ENCODE measurements around the gene SPG11.

Gene SPG11

DNA sequence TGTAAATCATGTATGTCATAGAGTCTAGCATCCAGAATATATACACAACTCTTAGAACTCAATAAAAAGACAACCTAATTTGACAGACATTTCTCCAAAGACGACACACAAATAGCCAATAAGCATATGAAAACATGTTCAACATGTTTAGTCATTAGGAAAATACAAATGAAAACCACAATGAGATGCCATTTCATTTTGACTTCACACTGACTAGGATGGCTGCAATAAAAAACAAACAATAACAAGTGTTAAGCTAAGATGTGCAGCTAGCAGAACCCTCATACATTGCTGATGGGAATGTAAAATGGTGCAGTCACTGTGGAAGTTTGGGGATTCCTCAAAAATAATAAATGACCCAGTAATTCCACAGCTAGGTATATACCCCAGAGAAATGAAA is 16.4 kb downstream of the SPG11 start:
- Histone ChIP-seq H3K27ac (ENCODE audit: low read length) (no peak overlapping the region), H3K27me3 (ENCODE audit: low read depth, low read length) (no peaks in the 10 kb centered on the region), H3K9me3 (ENCODE audit: insufficient read depth, low read length) (no peaks in the 10 kb centered on the region), H3K4me2 (ENCODE audit: low read length) (no peak overlapping the region), H4K20me1 (ENCODE audit: insufficient read depth, low read length) (peaks cover 11% of the 10 kb centered on the region; the same call in 1 of the 2 replicates), H3K9ac (ENCODE audit: low read length) (no peak overlapping the region), H3K36me3 (replicated peaks; ENCODE audit: low read depth, low read length) (peaks cover 37% of the 10 kb centered on the region), H3K4me1 (ENCODE audit: low read length) (peaks cover 6% of the 10 kb centered on the region; the same call in 1 of the 2 replicates), H3K4me3 (ENCODE audit: low read length) (no peak overlapping the region), H3K79me2 (ENCODE audit: low read length) (peaks cover 17% of the 10 kb centered on the region), H2AFZ (ENCODE audit: low read depth, low read length) (no peak overlapping the region)
- TF ChIP-seq EZH2phosphoT487 (IDR thresholded peaks at IDR 0.05; ENCODE audit: low read depth) (no peak), CTCF (IDR thresholded peaks at IDR 0.05; ENCODE audit: low read depth, low read length) (no peak)

DNA sequence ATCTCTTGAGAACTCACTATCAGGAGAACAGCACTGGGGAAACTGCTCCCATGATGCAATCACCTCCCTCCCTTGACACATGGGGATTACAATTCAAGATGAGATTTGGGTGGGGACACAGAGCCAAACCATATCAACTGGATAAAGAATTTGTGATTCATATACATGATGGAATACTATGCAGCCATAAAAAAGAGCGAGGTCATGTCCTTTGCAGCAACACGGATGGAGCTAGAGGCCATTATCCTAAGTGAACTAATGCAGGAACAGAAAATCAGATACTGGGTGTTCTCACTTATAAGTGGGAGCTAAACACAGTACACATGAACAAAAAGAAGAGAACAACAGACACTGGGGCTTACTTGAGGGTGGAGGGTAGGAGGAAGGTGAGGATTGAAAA is 17.0 kb downstream of the SPG11 start:
- TF ChIP-seq CTCF (IDR thresholded peaks at IDR 0.05; ENCODE audit: low read depth, low read length), result no peak
- no peak for TF ChIP-seq EZH2phosphoT487 (IDR thresholded peaks at IDR 0.05; ENCODE audit: low read depth)
- Histone ChIP-seq H2AFZ (ENCODE audit: low read depth, low read length) (no peak overlapping the region), H3K4me2 (ENCODE audit: low read length) (no peak overlapping the region), H3K9ac (ENCODE audit: low read length) (no peak overlapping the region), H4K20me1 (ENCODE audit: insufficient read depth, low read length) (peaks cover 11% of the 10 kb centered on the region; the same call in 1 of the 2 replicates), H3K4me3 (ENCODE audit: low read length) (no peak overlapping the region), H3K79me2 (ENCODE audit: low read length) (peaks cover 17% of the 10 kb centered on the region), H3K9me3 (ENCODE audit: insufficient read depth, low read length) (no peaks in the 10 kb centered on the region), H3K27me3 (ENCODE audit: low read depth, low read length) (no peaks in the 10 kb centered on the region), H3K27ac (ENCODE audit: low read length) (no peak overlapping the region), H3K4me1 (ENCODE audit: low read length) (peaks cover 6% of the 10 kb centered on the region; the same call in 1 of the 2 replicates), H3K36me3 (replicated peaks; ENCODE audit: low read depth, low read length) (peaks cover 33% of the 10 kb centered on the region)

DNA sequence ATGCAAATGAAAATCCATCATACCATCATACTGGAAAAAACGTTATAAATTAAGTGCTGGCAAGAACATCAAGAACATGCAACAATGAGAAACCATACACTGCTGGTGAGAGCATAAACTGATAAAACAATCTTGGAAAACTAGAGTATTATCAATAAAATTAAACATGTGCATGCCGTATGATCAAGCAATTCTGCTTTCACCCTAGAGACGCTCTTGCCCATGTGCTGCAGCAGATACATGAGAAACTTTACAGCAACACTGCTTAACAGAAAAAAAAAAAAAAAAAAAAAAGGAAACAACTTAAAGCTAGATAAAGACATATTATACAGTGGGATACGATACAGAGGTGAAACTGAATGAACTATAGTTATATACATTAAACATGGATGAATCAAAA is 21.8 kb downstream of the SPG11 start:
- peaks cover 6% of the 10 kb centered on the region; the same call in 1 of the 2 replicates for H3K4me1 ChIP-seq (ENCODE audit: low read length)
- H3K36me3 ChIP-seq (replicated peaks; ENCODE audit: low read depth, low read length), result peaks cover 30% of the 10 kb centered on the region
- no peak overlapping the region for H3K4me3 ChIP-seq (ENCODE audit: low read length)
- peaks cover 11% of the 10 kb centered on the region; the same call in 1 of the 2 replicates for H4K20me1 ChIP-seq (ENCODE audit: insufficient read depth, low read length)
- H2AFZ ChIP-seq (ENCODE audit: low read depth, low read length), result no peak overlapping the region
- H3K9ac ChIP-seq (ENCODE audit: low read length), result no peak overlapping the region
- no peaks in the 10 kb centered on the region for H3K27me3 ChIP-seq (ENCODE audit: low read depth, low read length)
- H3K27ac ChIP-seq (ENCODE audit: low read length), result no peak overlapping the region
- TF ChIP-seq EZH2phosphoT487 (IDR thresholded peaks at IDR 0.05; ENCODE audit: low read depth), result no peak
- TF ChIP-seq CTCF (IDR thresholded peaks at IDR 0.05; ENCODE audit: low read depth, low read length), result no peak
- peaks cover 24% of the 10 kb centered on the region for H3K79me2 ChIP-seq (ENCODE audit: low read length)
- no peak overlapping the region for H3K4me2 ChIP-seq (ENCODE audit: low read length)
- H3K9me3 ChIP-seq (ENCODE audit: insufficient read depth, low read length), result no peaks in the 10 kb centered on the region

- H3K79me2 ChIP-seq (ENCODE audit: low read length), result peaks cover 12% of the 10 kb centered on the region; the same call in 1 of the 2 replicates
- H2AFZ ChIP-seq (ENCODE audit: low read depth, low read length), result no peak overlapping the region
- H3K27ac ChIP-seq (ENCODE audit: low read length), result no peak overlapping the region
- H3K4me3 ChIP-seq (ENCODE audit: low read length), result no peak overlapping the region
- H3K36me3 ChIP-seq (replicated peaks; ENCODE audit: low read depth, low read length), result peaks cover 46% of the 10 kb centered on the region
- H4K20me1 ChIP-seq (ENCODE audit: insufficient read depth, low read length), result no peaks in the 10 kb centered on the region
- no peaks in the 10 kb centered on the region for H3K27me3 ChIP-seq (ENCODE audit: low read depth, low read length)
- H3K4me1 ChIP-seq (ENCODE audit: low read length), result peaks cover 17% of the 10 kb centered on the region
- H3K9ac ChIP-seq (ENCODE audit: low read length), result no peak overlapping the region
- no peak for TF ChIP-seq CTCF (IDR thresholded peaks at IDR 0.05; ENCODE audit: low read depth, low read length)
- no peak for TF ChIP-seq EZH2phosphoT487 (IDR thresholded peaks at IDR 0.05; ENCODE audit: low read depth)
- no peak overlapping the region for H3K4me2 ChIP-seq (ENCODE audit: low read length)
- H3K9me3 ChIP-seq (ENCODE audit: insufficient read depth, low read length), result no peaks in the 10 kb centered on the region
Measured at GRCh38 chr15:44636976-44637375, 26.5 kb downstream of the SPG11 start.

All from OCI-LY3 (cell line).